HT-29 (cell line): ENCODE data around the gene SMPD4. TPM values are rescaled to one million over a fixed set of nuclear protein-coding genes. Genes with fewer than 3 reads are reported as not detected.
"Not testable (repeated sequence)": the region's sequence is repeated elsewhere in the genome, so short reads cannot be mapped to it uniquely, and the experiment has no call there.

ENCODE experiments used
- DNase-seq: peaks from one replicate; pipeline ENCODE4 v3.0.0-alpha.2; 2015; ENCODE audit warnings: low spot score
- total RNA-seq: library from RNA; depleted of rRNA; stranded (reverse); fragments of >200 nt; shearing (Covaris generic); gene quantifications from 2 replicates; pipeline ENCODE4 v1.2.3, GENCODE V29; 2014

Gene SMPD4
- total RNA-seq, 1 experiment from 2014 or later = 71.3 TPM

DNA sequence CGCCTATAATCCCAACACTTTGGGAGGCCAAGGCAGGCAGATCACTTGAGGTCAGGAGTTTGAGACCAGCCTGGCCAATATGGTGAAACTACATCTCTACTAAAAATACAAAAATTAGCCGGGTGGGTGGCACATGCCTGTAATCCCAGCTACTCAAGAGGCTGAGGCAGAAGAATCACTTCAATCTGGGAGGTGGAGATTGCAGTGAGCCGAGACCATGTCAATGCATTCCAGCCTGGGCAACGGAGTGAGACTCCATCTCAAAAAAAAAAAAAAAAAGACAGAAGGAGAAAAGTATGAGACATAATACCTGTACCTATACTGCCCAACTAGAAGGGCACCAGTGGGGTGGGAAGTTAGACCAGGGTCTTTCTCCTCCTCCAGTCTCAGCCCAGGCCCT is 22.0 kb downstream of the SMPD4 start:
- not testable (repeated sequence) for DNase-seq

DNA sequence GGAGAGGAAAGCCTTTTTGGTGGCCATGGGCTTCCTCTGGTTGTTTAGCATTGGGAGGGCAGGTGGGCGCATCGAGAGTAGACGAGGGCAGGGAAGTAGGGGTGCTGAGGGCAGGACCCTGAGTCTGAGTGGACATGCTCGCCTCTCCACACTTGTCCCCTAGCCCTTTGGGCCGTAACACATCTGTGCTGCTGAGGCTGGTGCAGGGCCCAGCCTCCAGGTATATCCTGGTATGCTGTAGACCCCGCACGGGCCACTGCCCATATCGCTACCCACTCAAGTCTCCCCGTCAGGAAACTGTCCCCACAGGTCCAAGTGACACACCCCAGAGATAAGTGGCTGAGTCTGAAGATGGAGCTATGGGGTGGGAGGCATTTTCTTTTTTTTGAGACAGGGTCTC is 22.8 kb downstream of the SMPD4 start:
- DNase-seq = no peak

- not testable (repeated sequence) for DNase-seq
Measured at GRCh38 chr2:130157825-130158514, 23.4 kb downstream of the SMPD4 start.

DNA sequence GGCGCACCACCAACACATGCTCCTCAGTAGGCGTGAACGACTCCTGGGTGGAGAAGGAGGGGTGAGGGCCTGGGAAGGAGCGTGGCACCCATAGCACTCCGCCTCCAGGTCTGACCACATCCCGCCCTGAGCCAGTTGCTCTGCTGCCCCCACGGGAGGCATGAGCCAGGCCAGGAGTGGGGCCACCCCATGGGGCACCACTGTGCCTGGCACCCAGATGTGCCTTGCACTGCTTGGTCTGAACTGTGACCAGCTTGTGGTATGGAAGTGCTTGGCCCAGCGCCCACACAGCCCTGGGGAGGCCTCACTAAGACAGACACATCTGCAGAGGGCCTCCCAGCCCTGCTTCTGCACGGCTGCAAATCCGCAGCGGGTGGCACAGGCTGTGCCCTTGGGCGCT is 24.0 kb downstream of the SMPD4 start:
- not testable (repeated sequence) for DNase-seq

- no peak for DNase-seq
Measured at GRCh38 chr2:130156624-130157004, 24.8 kb downstream of the SMPD4 start.

DNA sequence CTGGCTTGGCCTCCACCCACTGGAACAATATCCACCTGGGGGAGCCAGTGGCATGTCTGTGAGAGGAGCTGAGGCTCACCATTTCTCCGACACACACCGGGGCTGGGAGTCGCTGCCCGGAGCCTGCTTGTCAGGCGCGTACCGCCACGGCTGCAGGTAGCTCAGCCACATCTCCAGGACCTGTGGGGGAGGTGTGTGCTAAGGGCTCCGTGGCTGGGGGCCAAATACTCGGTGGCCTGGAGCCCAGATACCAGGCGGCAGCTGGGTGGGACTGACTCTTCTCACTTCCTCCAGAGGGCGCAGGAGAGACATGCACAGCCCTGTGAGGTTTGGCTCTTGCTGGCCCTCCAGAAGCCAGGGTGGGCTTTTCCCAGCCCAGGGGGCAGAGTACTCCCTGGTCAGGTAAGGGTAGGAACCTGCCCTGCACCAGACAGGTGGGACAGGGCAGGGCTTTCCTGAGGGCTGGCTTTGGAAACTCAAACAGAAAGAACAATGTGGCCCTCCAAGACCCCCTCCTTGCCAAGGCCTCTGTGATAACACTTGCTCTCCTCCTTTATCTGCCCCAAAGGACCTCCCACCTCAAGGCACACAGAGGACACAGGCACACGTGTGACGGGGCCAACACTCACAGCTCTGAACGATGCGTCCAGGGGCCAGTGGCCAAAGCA is 25.3 kb downstream of the SMPD4 start:
- DNase-seq = peak; percentile 78

- no peak for DNase-seq
Measured at GRCh38 chr2:130154773-130155765, 26.3 kb downstream of the SMPD4 start.

- not testable (repeated sequence) for DNase-seq
Measured at GRCh38 chr2:130154423-130154770, 27.0 kb downstream of the SMPD4 start.

- DNase-seq = not testable (repeated sequence)
Measured at GRCh38 chr2:130153721-130154422, 27.5 kb downstream of the SMPD4 start.

DNA sequence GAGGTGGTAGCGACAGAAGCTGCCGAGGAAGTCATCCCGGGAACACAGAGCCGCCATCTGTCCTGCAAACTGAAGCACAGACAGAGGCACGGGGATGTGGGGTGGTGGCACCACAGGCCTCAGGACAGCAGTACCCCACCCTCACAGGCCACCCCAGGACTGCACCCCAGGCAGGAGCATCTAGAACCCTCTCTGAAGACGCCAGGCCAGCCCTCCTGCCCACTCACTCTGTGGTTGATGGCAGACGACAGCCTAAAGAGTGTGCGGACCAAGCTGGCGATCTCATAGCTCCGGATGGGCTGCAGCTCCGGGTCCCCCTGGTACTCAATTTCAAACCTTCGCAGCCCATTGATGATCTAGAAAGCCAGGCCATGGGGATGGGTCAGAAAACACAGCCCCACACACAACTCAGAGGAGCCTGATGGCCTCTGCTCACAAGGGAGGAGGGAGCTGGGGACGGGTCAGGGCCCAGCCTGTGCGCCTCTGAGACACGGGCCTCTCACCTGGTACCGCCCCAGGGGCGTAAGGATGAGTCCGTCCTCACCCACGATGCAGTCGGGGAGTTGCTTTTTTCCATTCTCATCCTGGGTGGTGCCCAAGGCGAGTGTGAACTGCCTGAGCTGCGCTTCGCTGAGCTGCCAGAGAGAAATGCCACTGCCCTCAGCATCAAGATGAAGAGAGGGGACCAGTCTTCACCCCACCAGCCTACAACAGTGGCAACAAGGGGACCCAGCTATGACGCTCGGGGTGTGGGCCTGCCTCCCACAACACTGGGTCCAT is 28.4 kb downstream of the SMPD4 start:
- no peak for DNase-seq

DNA sequence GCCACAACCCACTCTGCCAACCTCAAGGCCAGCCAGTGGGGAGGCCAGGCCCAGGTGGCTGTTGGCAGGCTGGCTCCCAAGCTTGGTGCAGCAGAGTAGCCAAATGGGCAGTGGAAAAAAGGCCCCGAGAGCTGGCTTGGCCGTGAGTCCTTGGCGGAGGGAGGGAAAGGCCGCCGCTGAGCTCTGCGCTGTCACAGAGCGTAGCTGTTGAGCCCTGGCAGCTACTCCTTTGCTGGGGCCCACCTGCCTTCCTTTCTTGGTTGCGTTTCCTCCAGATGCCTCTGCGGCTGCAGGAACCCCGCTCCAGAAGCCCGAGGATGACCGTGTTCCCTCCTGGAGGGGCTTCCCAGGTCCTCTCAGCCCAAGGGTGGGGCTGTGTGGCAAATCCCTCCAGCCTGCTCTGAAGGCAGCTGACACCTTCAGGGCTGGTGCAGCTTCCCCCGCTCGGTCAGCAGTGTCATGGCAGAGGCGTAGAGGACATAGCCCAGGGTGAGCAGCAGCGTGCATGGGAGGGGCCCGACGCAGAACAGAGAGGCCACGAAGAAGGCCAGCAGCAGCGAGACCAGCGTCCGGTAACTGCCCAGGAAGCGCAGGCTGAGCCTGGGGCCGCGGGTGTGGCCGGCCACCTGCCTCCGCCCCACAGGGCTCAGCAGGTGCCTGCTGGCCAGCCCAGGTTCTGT is 29.1 kb downstream of the SMPD4 start:
- not testable (repeated sequence) for DNase-seq

- not testable (repeated sequence) for DNase-seq
Measured at GRCh38 chr2:130151145-130151512, 30.3 kb downstream of the SMPD4 start.

DNA sequence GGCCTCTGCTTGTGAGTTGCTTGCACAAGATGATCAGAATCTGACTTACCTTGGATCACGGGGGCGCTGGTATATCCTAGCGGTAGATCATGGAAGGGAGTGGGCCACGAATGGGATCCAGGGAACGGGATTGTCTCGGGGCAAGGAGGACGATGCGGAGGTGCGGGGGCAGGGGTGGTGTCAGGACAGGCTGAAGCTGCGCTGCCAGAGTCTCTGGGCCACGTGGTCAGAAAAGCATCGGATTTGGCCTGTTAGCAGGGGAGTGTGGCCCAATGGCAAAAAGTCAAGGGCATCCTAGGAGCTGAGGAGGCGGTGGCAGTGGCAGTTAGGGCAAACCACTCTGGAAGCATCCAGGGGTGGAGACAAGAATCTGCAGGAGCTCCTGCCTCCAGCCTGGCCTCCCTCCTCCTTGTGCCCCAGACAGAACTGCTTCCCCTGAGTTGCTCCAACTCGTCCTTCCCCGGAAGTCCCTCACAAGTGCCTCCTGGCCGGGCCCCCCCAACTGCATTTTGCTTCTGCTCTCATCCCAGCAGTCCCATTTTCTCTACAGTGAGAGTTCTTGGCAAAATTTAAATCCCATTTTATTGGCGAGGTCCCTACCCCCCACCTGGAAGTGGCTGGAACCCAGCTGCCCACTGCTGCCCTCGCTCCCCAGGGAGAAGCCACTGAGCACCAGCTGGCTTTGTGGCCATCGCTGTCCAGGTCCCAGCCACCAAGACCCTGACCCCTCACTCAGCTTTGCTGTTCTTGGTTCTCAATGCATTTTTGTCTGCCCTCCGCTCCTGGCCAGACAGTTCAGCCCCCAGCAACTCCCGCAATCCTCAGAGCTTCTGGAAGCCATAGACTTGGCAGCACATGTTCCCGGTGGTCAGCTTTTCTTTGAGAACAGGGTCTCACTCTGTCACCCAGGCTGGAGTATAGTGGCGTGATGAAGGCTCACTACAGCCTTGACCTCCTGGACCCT is 30.9 kb downstream of the SMPD4 start:
- no peak for DNase-seq

DNA sequence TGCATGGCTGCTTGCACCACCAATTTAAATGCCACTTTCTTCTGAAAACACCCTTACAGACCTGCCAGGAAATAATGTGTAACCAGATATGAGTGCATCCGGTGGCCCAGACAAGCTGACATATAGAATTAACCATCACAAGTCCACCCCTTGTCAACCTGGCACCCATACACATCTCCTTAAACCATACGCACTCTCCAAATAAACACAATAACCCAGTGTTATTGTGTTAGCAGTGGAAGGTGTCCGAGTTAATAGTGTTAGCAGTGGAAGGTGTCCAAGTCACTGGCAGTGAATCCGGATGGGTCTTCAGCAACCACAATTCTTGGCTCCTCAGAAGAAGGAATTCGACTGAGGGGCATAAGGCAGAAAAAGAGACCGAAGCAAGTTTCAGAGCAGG is 32.9 kb downstream of the SMPD4 start:
- not testable (repeated sequence) for DNase-seq

DNA sequence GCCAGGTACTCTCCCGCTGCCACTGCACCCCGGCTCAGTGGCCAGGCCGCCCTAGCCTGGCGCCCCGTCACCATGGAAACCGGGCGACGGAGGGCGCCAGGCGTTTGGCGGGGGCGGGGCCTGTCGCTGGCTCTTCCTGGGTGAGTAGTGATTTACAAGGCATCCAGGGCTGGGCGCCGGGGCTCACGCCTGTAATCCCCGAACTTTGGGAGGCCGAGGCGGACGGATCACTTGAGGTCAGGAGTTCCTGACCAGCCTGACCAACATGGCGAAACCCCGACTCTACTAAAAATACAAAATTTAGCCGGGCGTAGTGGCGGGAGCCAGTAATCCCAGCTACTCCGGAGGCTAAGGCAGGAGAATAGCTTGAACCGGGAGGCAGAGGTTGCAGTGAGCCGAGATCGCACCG is 36.4 kb downstream of the SMPD4 start, which contains the start of gene CCDC74B:
CCDC74B (minus strand) TSS at position 107 of the 409 bp plus-strand sequence. CDS start 116 bp downstream, outside the sequence.
- peak; percentile 58 for DNase-seq

DNA sequence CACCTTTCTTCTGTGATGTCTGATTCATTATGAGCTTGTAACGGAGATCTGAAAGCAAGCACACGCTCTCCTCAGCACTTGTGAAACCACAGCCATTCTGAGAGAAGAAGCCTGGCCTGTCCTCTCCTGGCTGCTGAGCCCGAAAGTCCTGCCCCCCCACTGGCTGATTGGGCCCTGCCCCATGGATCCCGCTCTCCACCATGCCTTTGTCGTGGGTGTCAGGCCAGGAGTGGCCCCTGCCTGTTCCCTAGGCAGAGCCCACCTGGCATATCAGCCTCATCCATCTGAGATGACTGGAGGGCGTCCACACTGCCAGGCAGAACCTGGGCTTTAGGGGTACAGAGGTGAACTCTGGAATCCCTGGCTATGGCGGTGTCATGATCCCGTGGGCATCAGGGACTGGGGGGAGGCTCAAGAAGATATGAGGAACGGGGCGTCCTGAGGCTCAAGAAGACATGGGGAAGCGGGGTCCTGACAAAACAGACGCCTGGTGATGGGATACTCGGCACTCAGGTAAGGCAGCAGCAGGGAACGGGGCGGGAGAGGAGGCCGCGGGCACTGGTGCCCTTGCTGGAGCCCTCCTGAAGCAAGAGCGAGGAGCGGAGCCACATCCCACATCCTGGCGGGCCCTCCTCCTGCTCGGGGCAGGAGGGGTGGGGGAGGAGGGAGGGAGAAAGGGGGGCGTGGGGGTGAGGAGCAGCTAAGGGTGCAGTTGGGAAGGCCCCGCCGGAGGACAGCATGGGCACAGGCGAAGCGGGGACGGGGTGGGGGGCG is 37.9 kb downstream of the SMPD4 start:
- DNase-seq = not testable (repeated sequence)

GRCh38 chr2:130142396-130143265 is 38.8 kb downstream of the SMPD4 start:
- not testable (repeated sequence) for DNase-seq
